Neural cell (in vitro differentiated cells): ENCODE measurements around the gene EID1. TPM values are rescaled to one million over a fixed set of nuclear protein-coding genes. Genes with fewer than 3 reads are reported as not detected.

Experiments used
- H2AFZ ChIP-seq: fragments of 200-600, 300-800 bp; sonication (generic), shearing (Covaris generic); 2 replicates; pipeline ENCODE4 v1.6.0; 2014; ENCODE audit warnings: low read depth, mild to moderate bottlenecking, antibody characterized with exemption, low read length, moderate library complexity
- H3F3A ChIP-seq: fragments of 200-600 bp; shearing (Covaris generic); 2 replicates; pipeline ENCODE4 v1.6.1; 2016; ENCODE audit warnings: mild to moderate bottlenecking, moderate library complexity, mixed read lengths, antibody characterized with exemption, low read length; ENCODE audit not compliant: insufficient read depth, poor library complexity, severe bottlenecking
- H3K27ac ChIP-seq: fragments of 200-600, 300-800 bp; sonication (generic), shearing (Covaris generic); 2 replicates; pipeline ENCODE4 v1.5.1; 2014; ENCODE audit warnings: mild to moderate bottlenecking, low read length, moderate library complexity
- H3K27me3 ChIP-seq: fragments of 300-800, 200-600 bp; sonication (generic), shearing (Covaris generic); 2 replicates; pipeline ENCODE4 v1.6.0; 2014; ENCODE audit warnings: mild to moderate bottlenecking, low read depth, low read length, moderate library complexity; ENCODE audit not compliant: insufficient read depth
- H3K36me3 ChIP-seq: fragments of 300-800, 200-600 bp; sonication (generic), shearing (Covaris generic); 2 replicates; pipeline ENCODE4 v1.5.1; 2014; ENCODE audit warnings: mild to moderate bottlenecking, antibody characterized with exemption, low read length, moderate library complexity; ENCODE audit not compliant: insufficient read depth
- H3K4me2 ChIP-seq: fragments of 300-800, 200-600 bp; sonication (generic), shearing (Covaris generic); 2 replicates; pipeline ENCODE4 v1.6.0; 2014; ENCODE audit warnings: mild to moderate bottlenecking, low read length
- H3K4me3 ChIP-seq: fragments of 300-800, 200-600 bp; sonication (generic), shearing (Covaris generic); 2 replicates; pipeline ENCODE4 v1.5.1; 2014; ENCODE audit warnings: mild to moderate bottlenecking, low read length, moderate library complexity
- H3K79me2 ChIP-seq: fragments of 200-600 bp; shearing (Covaris generic); replicated peaks from 2 replicates; pipeline ENCODE4 v1.6.0; 2014; ENCODE audit warnings: mild to moderate bottlenecking, low read length, moderate library complexity; ENCODE audit not compliant: insufficient read depth
- H3K9ac ChIP-seq: fragments of 300-800, 200-600 bp; sonication (generic), shearing (Covaris generic); 2 replicates; pipeline ENCODE4 v1.6.1; 2016; ENCODE audit warnings: mild to moderate bottlenecking, low read length, mixed read lengths
- H3K9me2 ChIP-seq: fragments of 200-600 bp; shearing (Covaris generic); 2 replicates; pipeline ENCODE4 v1.6.1; 2016; ENCODE audit warnings: mild to moderate bottlenecking, low read length, mixed read lengths; ENCODE audit not compliant: insufficient read depth
- H3K9me3 ChIP-seq: fragments of 200-600, 300-800 bp; sonication (generic), shearing (Covaris generic); 2 replicates; pipeline ENCODE4 v1.6.1; 2016; ENCODE audit warnings: mild to moderate bottlenecking, mixed run types, low read length, moderate library complexity, mixed read lengths
- H4K20me1 ChIP-seq: fragments of 200-600 bp; shearing (Covaris generic); 2 replicates; pipeline ENCODE4 v1.6.1; 2016; ENCODE audit warnings: mild to moderate bottlenecking, mixed run types; ENCODE audit not compliant: insufficient read depth
- EP300 ChIP-seq: fragments of 450-650 bp; conservative IDR thresholded peaks from 2 replicates; pipeline ENCODE4 v1.6.1; 2014; ENCODE audit warnings: antibody characterized with exemption, mild to moderate bottlenecking, moderate library complexity; ENCODE audit not compliant: poor library complexity, severe bottlenecking
- EZH2 ChIP-seq: fragments of 200-600, 300-800 bp; shearing (Covaris generic), sonication (generic); IDR thresholded peaks from 2 replicates; pipeline ENCODE4 v1.6.1; 2014; ENCODE audit warnings: antibody characterized with exemption, low read length, borderline replicate concordance, mild to moderate bottlenecking; ENCODE audit not compliant: insufficient read depth, poor library complexity, severe bottlenecking
- MXI1 ChIP-seq: fragments of 450-650 bp; conservative IDR thresholded peaks from 2 replicates; pipeline ENCODE4 v1.6.1; 2014; ENCODE audit warnings: antibody characterized with exemption, mild to moderate bottlenecking; ENCODE audit not compliant: poor library complexity, severe bottlenecking
- POLR2AphosphoS5 ChIP-seq: IDR thresholded peaks from 2 replicates; pipeline ENCODE4 v1.6.1; 2012
- RAD21 ChIP-seq: fragments of 450-650 bp; conservative IDR thresholded peaks from 2 replicates; pipeline ENCODE4 v1.6.1; 2014; ENCODE audit warnings: antibody characterized with exemption, mild to moderate bottlenecking, moderate library complexity
- SMC3 ChIP-seq: fragments of 450-650 bp; conservative IDR thresholded peaks from 2 replicates; pipeline ENCODE4 v1.6.1; 2014; ENCODE audit warnings: antibody characterized with exemption, mild to moderate bottlenecking, moderate library complexity; ENCODE audit not compliant: poor library complexity
- TAF1 ChIP-seq: IDR thresholded peaks from 2 replicates; pipeline ENCODE4 v1.6.1; 2012; ENCODE audit warnings: low read depth
- polyA plus RNA-seq: library from polyadenylated mRNA; depleted of rRNA; stranded (reverse); fragments of >200 nt; gene quantifications from 2 replicates; pipeline ENCODE4 v1.2.3, GENCODE V29; 2014
- TF ChIP-seq, protein P1 (sequence below): IDR thresholded peaks from 2 replicates; pipeline ENCODE4 v1.6.1; 2012; ENCODE audit warnings: borderline replicate concordance
- TF ChIP-seq, protein P2 (sequence below): fragments of 450-650 bp; IDR thresholded peaks from 2 replicates; pipeline ENCODE4 v1.5.1; 2014; ENCODE audit warnings: antibody characterized with exemption, mild to moderate bottlenecking, moderate library complexity; ENCODE audit not compliant: poor library complexity, severe bottlenecking

Gene EID1
- polyA plus RNA-seq, 1 donor from 2014 or later: 530 TPM

DNA sequence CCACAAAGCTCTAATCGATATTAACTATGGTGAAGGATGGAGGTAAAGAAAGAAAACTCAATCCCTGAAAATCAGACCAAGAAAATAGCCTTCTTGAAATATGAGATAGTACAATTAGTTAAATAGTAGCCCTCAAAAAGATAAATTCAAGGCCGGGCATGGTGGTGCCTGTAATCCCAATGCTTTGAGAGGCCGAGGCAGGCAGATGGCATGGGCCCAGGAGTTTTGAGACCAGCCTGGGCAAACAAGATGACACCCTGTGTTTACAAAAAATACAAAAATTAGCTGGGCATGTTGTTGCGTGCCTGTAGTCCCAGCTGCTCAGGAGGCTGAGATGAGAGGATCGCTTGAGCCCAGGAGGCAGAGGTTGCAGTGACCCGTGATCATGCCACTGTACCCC lies 35.4 kb upstream of the EID1 start:
- no peaks in the 10 kb centered on the region for H3K27me3 ChIP-seq
- H3K4me3 ChIP-seq: no peak overlapping the region
- H3K9ac ChIP-seq: no peak overlapping the region
- TF ChIP-seq MXI1: no peak
- TF ChIP-seq EP300: no peak
- TF ChIP-seq POLR2AphosphoS5: no peak
- TF ChIP-seq, protein P1, sequence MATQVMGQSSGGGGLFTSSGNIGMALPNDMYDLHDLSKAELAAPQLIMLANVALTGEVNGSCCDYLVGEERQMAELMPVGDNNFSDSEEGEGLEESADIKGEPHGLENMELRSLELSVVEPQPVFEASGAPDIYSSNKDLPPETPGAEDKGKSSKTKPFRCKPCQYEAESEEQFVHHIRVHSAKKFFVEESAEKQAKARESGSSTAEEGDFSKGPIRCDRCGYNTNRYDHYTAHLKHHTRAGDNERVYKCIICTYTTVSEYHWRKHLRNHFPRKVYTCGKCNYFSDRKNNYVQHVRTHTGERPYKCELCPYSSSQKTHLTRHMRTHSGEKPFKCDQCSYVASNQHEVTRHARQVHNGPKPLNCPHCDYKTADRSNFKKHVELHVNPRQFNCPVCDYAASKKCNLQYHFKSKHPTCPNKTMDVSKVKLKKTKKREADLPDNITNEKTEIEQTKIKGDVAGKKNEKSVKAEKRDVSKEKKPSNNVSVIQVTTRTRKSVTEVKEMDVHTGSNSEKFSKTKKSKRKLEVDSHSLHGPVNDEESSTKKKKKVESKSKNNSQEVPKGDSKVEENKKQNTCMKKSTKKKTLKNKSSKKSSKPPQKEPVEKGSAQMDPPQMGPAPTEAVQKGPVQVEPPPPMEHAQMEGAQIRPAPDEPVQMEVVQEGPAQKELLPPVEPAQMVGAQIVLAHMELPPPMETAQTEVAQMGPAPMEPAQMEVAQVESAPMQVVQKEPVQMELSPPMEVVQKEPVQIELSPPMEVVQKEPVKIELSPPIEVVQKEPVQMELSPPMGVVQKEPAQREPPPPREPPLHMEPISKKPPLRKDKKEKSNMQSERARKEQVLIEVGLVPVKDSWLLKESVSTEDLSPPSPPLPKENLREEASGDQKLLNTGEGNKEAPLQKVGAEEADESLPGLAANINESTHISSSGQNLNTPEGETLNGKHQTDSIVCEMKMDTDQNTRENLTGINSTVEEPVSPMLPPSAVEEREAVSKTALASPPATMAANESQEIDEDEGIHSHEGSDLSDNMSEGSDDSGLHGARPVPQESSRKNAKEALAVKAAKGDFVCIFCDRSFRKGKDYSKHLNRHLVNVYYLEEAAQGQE: no peak
- TF ChIP-seq TAF1: no peak
- TF ChIP-seq SMC3: no peak
- TF ChIP-seq RAD21: no peak
- TF ChIP-seq EZH2: no peak
- TF ChIP-seq, protein P2, sequence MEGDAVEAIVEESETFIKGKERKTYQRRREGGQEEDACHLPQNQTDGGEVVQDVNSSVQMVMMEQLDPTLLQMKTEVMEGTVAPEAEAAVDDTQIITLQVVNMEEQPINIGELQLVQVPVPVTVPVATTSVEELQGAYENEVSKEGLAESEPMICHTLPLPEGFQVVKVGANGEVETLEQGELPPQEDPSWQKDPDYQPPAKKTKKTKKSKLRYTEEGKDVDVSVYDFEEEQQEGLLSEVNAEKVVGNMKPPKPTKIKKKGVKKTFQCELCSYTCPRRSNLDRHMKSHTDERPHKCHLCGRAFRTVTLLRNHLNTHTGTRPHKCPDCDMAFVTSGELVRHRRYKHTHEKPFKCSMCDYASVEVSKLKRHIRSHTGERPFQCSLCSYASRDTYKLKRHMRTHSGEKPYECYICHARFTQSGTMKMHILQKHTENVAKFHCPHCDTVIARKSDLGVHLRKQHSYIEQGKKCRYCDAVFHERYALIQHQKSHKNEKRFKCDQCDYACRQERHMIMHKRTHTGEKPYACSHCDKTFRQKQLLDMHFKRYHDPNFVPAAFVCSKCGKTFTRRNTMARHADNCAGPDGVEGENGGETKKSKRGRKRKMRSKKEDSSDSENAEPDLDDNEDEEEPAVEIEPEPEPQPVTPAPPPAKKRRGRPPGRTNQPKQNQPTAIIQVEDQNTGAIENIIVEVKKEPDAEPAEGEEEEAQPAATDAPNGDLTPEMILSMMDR: no peak
- no peaks in the 10 kb centered on the region for H3K9me2 ChIP-seq
- H3K27ac ChIP-seq: no peak overlapping the region
- no peaks in the 10 kb centered on the region for H3K79me2 ChIP-seq
- no peaks in the 10 kb centered on the region for H3K9me3 ChIP-seq
- H2AFZ ChIP-seq: no peak overlapping the region
- H4K20me1 ChIP-seq: no peaks in the 10 kb centered on the region
- H3F3A ChIP-seq: no peaks in the 10 kb centered on the region
- no peak overlapping the region for H3K4me2 ChIP-seq
- H3K36me3 ChIP-seq: no peaks in the 10 kb centered on the region

DNA sequence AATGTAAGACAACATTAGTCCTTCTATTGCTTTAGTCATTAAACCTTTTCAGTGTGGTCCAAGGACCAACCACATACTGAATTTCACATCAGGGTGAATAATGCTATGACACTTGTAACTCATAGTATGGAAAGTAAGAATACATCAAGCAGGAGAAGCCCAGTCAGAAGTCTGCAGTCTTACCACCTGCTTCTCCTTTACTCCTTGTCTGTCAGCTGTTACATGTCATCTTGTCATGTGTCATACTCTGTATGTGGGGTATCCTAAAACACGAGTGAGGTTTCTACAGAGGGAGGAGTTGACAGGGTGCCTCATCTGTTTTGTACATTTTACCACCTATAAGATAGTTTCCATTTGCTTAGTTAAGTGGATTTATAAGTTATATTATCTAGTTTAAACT lies 32.8 kb upstream of the EID1 start:
- H3F3A ChIP-seq: no peaks in the 10 kb centered on the region
- no peaks in the 10 kb centered on the region for H3K79me2 ChIP-seq
- no peaks in the 10 kb centered on the region for H3K9me3 ChIP-seq

More for the DNA sequence above, 32.8 kb upstream of the EID1 start:
- no peaks in the 10 kb centered on the region for H3K27me3 ChIP-seq
- H3K4me3 ChIP-seq: no peak overlapping the region
- H2AFZ ChIP-seq: no peak overlapping the region
- no peaks in the 10 kb centered on the region for H3K9me2 ChIP-seq
- H3K27ac ChIP-seq: no peak overlapping the region
- H3K36me3 ChIP-seq: no peaks in the 10 kb centered on the region
- H3K9ac ChIP-seq: no peak overlapping the region
- no peak overlapping the region for H3K4me2 ChIP-seq
- no peak for TF ChIP-seq RAD21
- no peak for TF ChIP-seq EP300
- no peak for TF ChIP-seq POLR2AphosphoS5
- no peak for TF ChIP-seq SMC3
- TF ChIP-seq, protein P2: no peak
- TF ChIP-seq, protein P1: no peak
- TF ChIP-seq EZH2: no peak
- no peak for TF ChIP-seq TAF1
- TF ChIP-seq MXI1: no peak
- H4K20me1 ChIP-seq: no peaks in the 10 kb centered on the region
